ENCODE data around the gene KDM2A.

KDM2A gene

GRCh38 chr11:67267188-67268080 lies 148.4 kb downstream of the KDM2A start:
- Histone ChIP-seq H3K4me1 (ENCODE audit: control insufficient read depth, low read depth, low read length) (peaks cover 27% of the 10 kb centered on the region), H3K9ac (ENCODE audit: low read length) (peak overlapping the region; percentile 91), H4K8ac (ENCODE audit: low read depth, low read length) (no peak overlapping the region), H2AK5ac (ENCODE audit: low read length) (peak overlapping the region; percentile 85), H3K79me2 (ENCODE audit: control insufficient read depth, insufficient read depth, low read length) (peaks cover 47% of the 10 kb centered on the region), H3K56ac (ENCODE audit: low read length) (peak overlapping the region; percentile 96), H2BK120ac (ENCODE audit: low read depth, low read length) (peak overlapping the region; percentile 6), H3K36me3 (ENCODE audit: control insufficient read depth, insufficient read depth, low read length) (peaks cover 3% of the 10 kb centered on the region), H3K4me2 (ENCODE audit: low read length) (peak overlapping the region; percentile 94), H3K4ac (ENCODE audit: low read depth, low read length) (peak overlapping the region; percentile 96), H3K4me3 (ENCODE audit: low read length) (peak overlapping the region; percentile 66), H3K18ac (ENCODE audit: low read length) (peak overlapping the region; percentile 85), H3K79me1 (ENCODE audit: low read length) (peaks cover 42% of the 10 kb centered on the region), H2BK5ac (ENCODE audit: low read length) (no peak overlapping the region), H3K27ac (ENCODE audit: low read depth, low read length) (no peak overlapping the region), H4K5ac (ENCODE audit: low read length) (no peak overlapping the region), H3K27me3 (ENCODE audit: insufficient read depth, low read length, poor library complexity) (no peaks in the 10 kb centered on the region), H3K23ac (ENCODE audit: low read length) (peak overlapping the region; percentile 100), H2BK15ac (replicated peaks; ENCODE audit: low read depth) (no peak overlapping the region)
- no CpG with 5 or more reads among the region's 30 CpGs for WGBS (ENCODE audit: extremely low coverage, insufficient coverage, low lambda C conversion rate)
- no peak for DNase-seq

GRCh38 chr11:67268081-67268961 lies 149.3 kb downstream of the KDM2A start:
- Histone ChIP-seq H3K23ac (ENCODE audit: low read length) (peak overlapping the region; percentile 45), H3K79me1 (ENCODE audit: low read length) (peaks cover 50% of the 10 kb centered on the region), H3K4me1 (ENCODE audit: control insufficient read depth, low read depth, low read length) (peaks cover 23% of the 10 kb centered on the region), H2BK5ac (ENCODE audit: low read length) (no peak overlapping the region), H3K9ac (ENCODE audit: low read length) (peak overlapping the region; percentile 91), H3K79me2 (ENCODE audit: control insufficient read depth, insufficient read depth, low read length) (peaks cover 55% of the 10 kb centered on the region), H2AK5ac (ENCODE audit: low read length) (no peak overlapping the region), H3K27me3 (ENCODE audit: insufficient read depth, low read length, poor library complexity) (no peaks in the 10 kb centered on the region), H3K4me3 (ENCODE audit: low read length) (no peak overlapping the region), H3K18ac (ENCODE audit: low read length) (no peak overlapping the region), H3K56ac (ENCODE audit: low read length) (peak overlapping the region; percentile 42), H3K36me3 (ENCODE audit: control insufficient read depth, insufficient read depth, low read length) (peaks cover 3% of the 10 kb centered on the region), H2BK15ac (replicated peaks; ENCODE audit: low read depth) (no peak overlapping the region), H2BK120ac (ENCODE audit: low read depth, low read length) (no peak overlapping the region), H3K4ac (ENCODE audit: low read depth, low read length) (no peak overlapping the region), H4K5ac (ENCODE audit: low read length) (no peak overlapping the region), H3K27ac (ENCODE audit: low read depth, low read length) (no peak overlapping the region), H3K4me2 (ENCODE audit: low read length) (no peak overlapping the region), H4K8ac (ENCODE audit: low read depth, low read length) (no peak overlapping the region)
- no peak for DNase-seq
- WGBS (ENCODE audit: extremely low coverage, insufficient coverage, low lambda C conversion rate) = no CpG with 5 or more reads among the region's 21 CpGs

- no peaks in the 10 kb centered on the region for H3K27me3 ChIP-seq (ENCODE audit: insufficient read depth, low read length, poor library complexity)
- peak overlapping the region; percentile 25 for H3K56ac ChIP-seq (ENCODE audit: low read length)
- H2AK5ac ChIP-seq (ENCODE audit: low read length) = no peak overlapping the region
- no peak overlapping the region for H3K9ac ChIP-seq (ENCODE audit: low read length)
- no peak overlapping the region for H2BK120ac ChIP-seq (ENCODE audit: low read depth, low read length)
- no peak overlapping the region for H4K8ac ChIP-seq (ENCODE audit: low read depth, low read length)
- H3K79me2 ChIP-seq (ENCODE audit: control insufficient read depth, insufficient read depth, low read length) = peaks cover 59% of the 10 kb centered on the region
- no peak overlapping the region for H2BK15ac ChIP-seq (replicated peaks; ENCODE audit: low read depth)
- H3K23ac ChIP-seq (ENCODE audit: low read length) = no peak overlapping the region
- no CpG with 5 or more reads among the region's 13 CpGs for WGBS (ENCODE audit: extremely low coverage, insufficient coverage, low lambda C conversion rate)
- no peak overlapping the region for H3K18ac ChIP-seq (ENCODE audit: low read length)
- DNase-seq = no peak
- no peak overlapping the region for H4K5ac ChIP-seq (ENCODE audit: low read length)
- no peak overlapping the region for H3K4me2 ChIP-seq (ENCODE audit: low read length)
- no peak overlapping the region for H3K4ac ChIP-seq (ENCODE audit: low read depth, low read length)
- no peak overlapping the region for H3K27ac ChIP-seq (ENCODE audit: low read depth, low read length)
- peaks cover 3% of the 10 kb centered on the region for H3K36me3 ChIP-seq (ENCODE audit: control insufficient read depth, insufficient read depth, low read length)
- no peak overlapping the region for H2BK5ac ChIP-seq (ENCODE audit: low read length)
- peaks cover 52% of the 10 kb centered on the region for H3K79me1 ChIP-seq (ENCODE audit: low read length)
- peaks cover 23% of the 10 kb centered on the region for H3K4me1 ChIP-seq (ENCODE audit: control insufficient read depth, low read depth, low read length)
- no peak overlapping the region for H3K4me3 ChIP-seq (ENCODE audit: low read length)
These were observed 149.9 kb downstream of the KDM2A start for GRCh38 chr11:67268962-67269268.

- Histone ChIP-seq H3K9ac (ENCODE audit: low read length) (peak overlapping the region; percentile 70), H2BK5ac (ENCODE audit: low read length) (peak overlapping the region; percentile 46), H3K79me1 (ENCODE audit: low read length) (peaks cover 53% of the 10 kb centered on the region), H3K4me3 (ENCODE audit: low read length) (no peak overlapping the region), H3K27me3 (ENCODE audit: insufficient read depth, low read length, poor library complexity) (no peaks in the 10 kb centered on the region), H3K56ac (ENCODE audit: low read length) (peak overlapping the region; percentile 87), H3K23ac (ENCODE audit: low read length) (peak overlapping the region; percentile 66), H3K4ac (ENCODE audit: low read depth, low read length) (no peak overlapping the region), H2AK5ac (ENCODE audit: low read length) (peak overlapping the region; percentile 57), H2BK120ac (ENCODE audit: low read depth, low read length) (no peak overlapping the region), H4K5ac (ENCODE audit: low read length) (no peak overlapping the region), H3K18ac (ENCODE audit: low read length) (peak overlapping the region; percentile 28), H3K36me3 (ENCODE audit: control insufficient read depth, insufficient read depth, low read length) (peaks cover 3% of the 10 kb centered on the region), H4K8ac (ENCODE audit: low read depth, low read length) (no peak overlapping the region), H3K79me2 (ENCODE audit: control insufficient read depth, insufficient read depth, low read length) (peaks cover 62% of the 10 kb centered on the region), H3K4me2 (ENCODE audit: low read length) (peak overlapping the region; percentile 28), H3K27ac (ENCODE audit: low read depth, low read length) (peak overlapping the region; percentile 78), H3K4me1 (ENCODE audit: control insufficient read depth, low read depth, low read length) (peaks cover 23% of the 10 kb centered on the region), H2BK15ac (replicated peaks; ENCODE audit: low read depth) (no peak overlapping the region)
- no CpG with 5 or more reads among the region's 15 CpGs for WGBS (ENCODE audit: extremely low coverage, insufficient coverage, low lambda C conversion rate)
- no peak for DNase-seq
These were observed 150.6 kb downstream of the KDM2A start for GRCh38 chr11:67269401-67270255.

All from mesendoderm (in vitro differentiated cells).